Prostate gland (tissue), 2 donors: ENCODE results near the gene CNDP2. TPM values are rescaled to one million over a fixed set of nuclear protein-coding genes. Genes with fewer than 3 reads are reported as not detected.

Source experiments
- DNase-seq: peaks from one replicate; pipeline ENCODE4 v3.0.0-alpha.2; 2019; ENCODE audit warnings: low spot score
- H3K27ac ChIP-seq, 2 donors: fragments of 200-600 bp; sonication (generic); 2 replicates each; pipeline ENCODE4 v1.5.1; 2017 to 2019
- H3K27me3 ChIP-seq: fragments of 200-600 bp; sonication (generic); replicated peaks from 2 replicates; pipeline ENCODE4 v1.5.1; 2019; ENCODE audit not compliant: insufficient read depth
- H3K36me3 ChIP-seq, 2 donors: fragments of 200-600 bp; sonication (generic); 1 replicate in 1 of 2; 2 replicates in 1 of 2; pipeline versions ENCODE4 v1.5.1 to v1.8.1; 2017 to 2019
- H3K4me1 ChIP-seq: fragments of 200-600 bp; sonication (generic); replicated peaks from 2 replicates; pipeline ENCODE4 v1.5.1; 2019
- H3K4me3 ChIP-seq, 2 donors: fragments of 200-600 bp; sonication (generic); 2 replicates each; pipeline ENCODE4 v1.5.1; 2017 to 2019
- H3K9me3 ChIP-seq: fragments of 200-600 bp; sonication (generic); 2 replicates; pipeline ENCODE4 v1.5.1; 2017
- POLR2A ChIP-seq: fragments of 450-650 bp; IDR thresholded peaks from one replicate; pipeline ENCODE4 v1.6.1; 2016; ENCODE audit warnings: antibody characterized with exemption, mild to moderate bottlenecking
- POLR2AphosphoS5 ChIP-seq: sonication (generic); formaldehyde crosslinking; IDR thresholded peaks from one replicate; pipeline ENCODE4 v1.6.1; 2017; ENCODE audit warnings: antibody characterized with exemption
- WGBS: methylation state at CpG from one replicate; pipeline ENCODE4 v1.1.5; 2018; 5-methylcytosine and 5-hydroxymethylcytosine counted together
- intact Hi-C: fragments of 100-400 bp; cut with DNase I; formaldehyde crosslinking; loops from one replicate; pipeline ENCODE4 v1.14.2; 2022
- total RNA-seq, 2 donors: library from RNA; depleted of rRNA; stranded (reverse); fragments of >200 nt; gene quantifications; one replicate each; pipeline ENCODE4 v1.1.0, GENCODE V29; 2016
- TF ChIP-seq, protein P1 (sequence below), 4 experiments: fragments of 200-600 bp in 2 of 4; fragments of 450-650 bp in 2 of 4; sonication (generic) in 2 of 4; IDR thresholded peaks; 1 replicate in 3 of 4; 2 replicates in 1 of 4; pipeline ENCODE4 v1.5.1; 2016 to 2019; ENCODE audit warnings: antibody characterized with exemption in 4 of 4, mild to moderate bottlenecking in 2 of 4, moderate library complexity in 2 of 4

The CNDP2 gene
- total RNA-seq, 2 donors from 2014 or later, result 144 to 294 TPM

- no peak for DNase-seq
- intact Hi-C loops, result loop anchor here (5.0 to 10.0 kb wide), 3 partner anchors 57 to 357 kb away; partner anchors contain the start of gene CNDP2
- no peak overlapping the region for H3K4me3 ChIP-seq
- H3K27me3 ChIP-seq, result no peaks in the 10 kb centered on the region
- H3K4me1 ChIP-seq, result no peaks in the 10 kb centered on the region
- no peaks in the 10 kb centered on the region for H3K36me3 ChIP-seq
- 56% methylated on average over 3 of the region's 3 CpGs for WGBS
- H3K27ac ChIP-seq, result no peak overlapping the region
- no peaks in the 10 kb centered on the region for H3K9me3 ChIP-seq
- TF ChIP-seq, protein P1, sequence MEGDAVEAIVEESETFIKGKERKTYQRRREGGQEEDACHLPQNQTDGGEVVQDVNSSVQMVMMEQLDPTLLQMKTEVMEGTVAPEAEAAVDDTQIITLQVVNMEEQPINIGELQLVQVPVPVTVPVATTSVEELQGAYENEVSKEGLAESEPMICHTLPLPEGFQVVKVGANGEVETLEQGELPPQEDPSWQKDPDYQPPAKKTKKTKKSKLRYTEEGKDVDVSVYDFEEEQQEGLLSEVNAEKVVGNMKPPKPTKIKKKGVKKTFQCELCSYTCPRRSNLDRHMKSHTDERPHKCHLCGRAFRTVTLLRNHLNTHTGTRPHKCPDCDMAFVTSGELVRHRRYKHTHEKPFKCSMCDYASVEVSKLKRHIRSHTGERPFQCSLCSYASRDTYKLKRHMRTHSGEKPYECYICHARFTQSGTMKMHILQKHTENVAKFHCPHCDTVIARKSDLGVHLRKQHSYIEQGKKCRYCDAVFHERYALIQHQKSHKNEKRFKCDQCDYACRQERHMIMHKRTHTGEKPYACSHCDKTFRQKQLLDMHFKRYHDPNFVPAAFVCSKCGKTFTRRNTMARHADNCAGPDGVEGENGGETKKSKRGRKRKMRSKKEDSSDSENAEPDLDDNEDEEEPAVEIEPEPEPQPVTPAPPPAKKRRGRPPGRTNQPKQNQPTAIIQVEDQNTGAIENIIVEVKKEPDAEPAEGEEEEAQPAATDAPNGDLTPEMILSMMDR (IDR thresholded peaks at IDR 0.05), result no peak
- TF ChIP-seq POLR2A (no peak), POLR2AphosphoS5 (no peak)
Measured at GRCh38 chr18:74551452-74551851, 55.3 kb downstream of the CNDP2 start.

- 19% methylated on average over 5 of the region's 5 CpGs for WGBS
- Histone ChIP-seq H3K36me3 (no peaks in the 10 kb centered on the region), H3K9me3 (no peaks in the 10 kb centered on the region), H3K27ac (no peak overlapping the region), H3K4me1 (no peaks in the 10 kb centered on the region), H3K4me3 (no peak overlapping the region), H3K27me3 (no peaks in the 10 kb centered on the region)
- intact Hi-C loops, result loop anchor here (5.0 to 10.0 kb wide), 3 partner anchors 57 to 357 kb away; partner anchors contain the start of gene CNDP2
- peak; percentile 86 for DNase-seq
- TF ChIP-seq POLR2AphosphoS5 (no peak), POLR2A (no peak)
- TF ChIP-seq, protein P1 (IDR thresholded peaks at IDR 0.05), result peak; percentile 44 to 84 (median 81)
Measured at GRCh38 chr18:74551936-74552555, 55.9 kb downstream of the CNDP2 start.

- H3K4me3 ChIP-seq, result no peak overlapping the region
- no peaks in the 10 kb centered on the region for H3K36me3 ChIP-seq
- intact Hi-C loops, result loop anchor here (10.0 kb wide), 2 partner anchors 61 to 361 kb away; partner anchors contain the start of gene CNDP2
- TF ChIP-seq POLR2A, result no peak
- TF ChIP-seq, protein P1 (IDR thresholded peaks at IDR 0.05), result no peak
- TF ChIP-seq POLR2AphosphoS5, result no peak
- H3K27me3 ChIP-seq, result no peaks in the 10 kb centered on the region
- WGBS, result 88% methylated on average over 11 of the region's 11 CpGs
- H3K9me3 ChIP-seq, result no peaks in the 10 kb centered on the region
- H3K27ac ChIP-seq, result no peak overlapping the region
- DNase-seq, result no peak
- H3K4me1 ChIP-seq, result no peaks in the 10 kb centered on the region
Measured at GRCh38 chr18:74556126-74556525, 60.0 kb downstream of the CNDP2 start.

- H3K4me1 ChIP-seq, result no peaks in the 10 kb centered on the region
- TF ChIP-seq, protein P1 (IDR thresholded peaks at IDR 0.05), result no peak
- no peak for TF ChIP-seq POLR2AphosphoS5
- TF ChIP-seq POLR2A, result no peak
- no peaks in the 10 kb centered on the region for H3K9me3 ChIP-seq
- H3K27me3 ChIP-seq, result no peaks in the 10 kb centered on the region
- H3K36me3 ChIP-seq, result no peaks in the 10 kb centered on the region
- DNase-seq, result no peak
- H3K27ac ChIP-seq, result no peak overlapping the region
- no peak overlapping the region for H3K4me3 ChIP-seq
- intact Hi-C loops, result loop anchor here (10.0 kb wide), 2 partner anchors 63 to 363 kb away; partner anchors contain the start of gene CNDP2
- 95% methylated on average over 4 of the region's 4 CpGs for WGBS
Measured at GRCh38 chr18:74558096-74558495, 61.9 kb downstream of the CNDP2 start.

- 41% methylated on average over 4 of the region's 4 CpGs for WGBS
- Histone ChIP-seq H3K27ac (no peak overlapping the region), H3K9me3 (no peaks in the 10 kb centered on the region), H3K27me3 (no peaks in the 10 kb centered on the region), H3K4me3 (no peak overlapping the region), H3K36me3 (no peaks in the 10 kb centered on the region), H3K4me1 (no peaks in the 10 kb centered on the region)
- DNase-seq, result no peak
- TF ChIP-seq, protein P1 (IDR thresholded peaks at IDR 0.05), result no peak
- TF ChIP-seq POLR2A (no peak), POLR2AphosphoS5 (no peak)
- intact Hi-C loops, result no loop called here
Measured at GRCh38 chr18:74562131-74562730, 66.1 kb downstream of the CNDP2 start.
